Cardiac septum (tissue), 1 donor: ENCODE data around the gene ZXDC. TPM values are rescaled to one million over a fixed set of nuclear protein-coding genes. Genes with fewer than 3 reads are reported as not detected.

Experiments used
- DNase-seq: peaks from one replicate; pipeline ENCODE4 v3.0.0-alpha.2; 2020; ENCODE audit warnings: low spot score
- intact Hi-C: fragments of 100-400 bp; cut with DNase I; formaldehyde crosslinking; loops from one replicate; pipeline ENCODE4 v1.14.0; 2022
- total RNA-seq: library from RNA; stranded (reverse); fragmentation: NEBNext Ultra II Directional; extraction: Animal tissue kit (Norgen Biotek cat#: 25700); gene quantifications from one replicate; pipeline ENCODE4 v1.2.1, GENCODE V29; 2021
- donor health status: DM: no; HTN: no; CAD: no.

ZXDC gene
- total RNA-seq, 1 donor from 2014 or later, result 22.0 TPM

DNA sequence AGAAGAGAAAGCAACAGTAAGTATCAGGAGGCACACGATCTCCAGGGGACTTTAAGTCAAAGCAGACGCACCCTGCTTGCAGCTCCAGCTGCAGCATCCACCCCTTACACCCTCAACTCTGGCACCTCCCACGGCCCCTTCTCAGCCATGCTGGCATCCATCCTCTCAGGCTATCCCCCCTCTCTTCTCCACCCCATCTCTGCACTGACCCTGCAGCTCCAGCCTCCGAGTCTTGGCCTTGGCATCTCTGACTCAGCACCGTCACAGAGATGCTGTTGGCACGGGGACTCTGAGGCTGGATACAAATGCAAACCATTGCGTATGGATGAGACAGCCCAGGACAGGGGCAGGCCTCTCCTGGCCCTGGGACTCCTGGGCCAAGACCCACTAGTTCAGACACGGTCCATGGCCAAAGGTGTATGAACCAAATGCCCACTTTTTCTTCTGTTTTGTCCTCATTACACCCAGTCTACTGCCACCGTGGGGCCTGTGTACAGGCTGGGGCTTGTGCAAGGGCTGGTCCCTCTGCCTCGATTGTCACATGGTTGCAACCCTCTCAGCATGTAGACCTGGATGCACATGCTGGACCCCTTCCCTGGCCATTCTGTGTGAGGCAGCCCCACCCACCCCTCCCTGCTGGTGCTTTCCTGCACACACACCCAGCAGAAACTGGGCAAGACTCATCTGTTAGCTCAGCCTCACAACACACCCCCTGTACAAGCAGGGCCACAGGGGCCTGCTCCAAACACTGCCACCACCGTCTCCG, 18.7 kb upstream of the ZXDC start:
- intact Hi-C loops, result no loop called here
- DNase-seq, result no peak

DNA sequence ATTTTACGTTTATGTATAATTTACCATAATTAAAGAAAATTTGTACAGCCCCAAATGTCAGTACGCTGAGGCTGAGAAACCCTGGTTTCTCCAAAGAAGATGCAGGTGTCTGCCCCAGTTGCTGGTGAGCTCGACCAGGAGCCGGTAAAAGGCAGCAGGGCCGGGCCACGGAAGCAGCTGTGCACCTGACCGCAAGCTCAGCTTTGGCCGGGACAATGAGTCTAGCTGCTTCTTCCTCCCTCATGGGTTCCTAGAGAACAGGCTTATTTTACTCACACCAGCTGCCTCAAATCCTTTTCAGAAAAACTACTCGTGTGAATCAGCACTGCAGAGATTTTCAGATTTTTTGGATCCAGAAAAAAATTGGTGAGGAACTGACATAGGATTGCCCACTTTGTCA, 18.0 kb upstream of the ZXDC start:
- intact Hi-C loops, result no loop called here
- DNase-seq, result no peak

DNA sequence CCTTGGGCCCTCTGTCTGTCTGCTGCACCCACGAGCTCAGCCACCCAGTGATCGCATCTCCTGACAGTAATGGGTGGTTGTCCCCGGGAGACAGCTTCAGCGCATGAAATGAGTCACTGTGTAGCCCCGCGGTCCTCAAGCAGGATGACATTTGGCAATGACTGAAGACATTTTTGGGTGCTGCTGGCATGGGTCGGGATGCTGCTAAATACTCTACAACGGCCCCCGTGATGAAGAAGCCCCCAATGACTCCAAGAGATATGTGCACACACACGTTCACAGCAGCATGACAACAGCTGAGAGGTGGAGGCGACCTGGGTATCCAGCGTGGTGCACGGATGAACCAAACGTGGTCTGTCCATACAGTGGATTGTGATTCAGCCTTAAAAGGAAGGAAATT, 17.4 kb upstream of the ZXDC start:
- no peak for DNase-seq
- intact Hi-C loops, result no loop called here

DNA sequence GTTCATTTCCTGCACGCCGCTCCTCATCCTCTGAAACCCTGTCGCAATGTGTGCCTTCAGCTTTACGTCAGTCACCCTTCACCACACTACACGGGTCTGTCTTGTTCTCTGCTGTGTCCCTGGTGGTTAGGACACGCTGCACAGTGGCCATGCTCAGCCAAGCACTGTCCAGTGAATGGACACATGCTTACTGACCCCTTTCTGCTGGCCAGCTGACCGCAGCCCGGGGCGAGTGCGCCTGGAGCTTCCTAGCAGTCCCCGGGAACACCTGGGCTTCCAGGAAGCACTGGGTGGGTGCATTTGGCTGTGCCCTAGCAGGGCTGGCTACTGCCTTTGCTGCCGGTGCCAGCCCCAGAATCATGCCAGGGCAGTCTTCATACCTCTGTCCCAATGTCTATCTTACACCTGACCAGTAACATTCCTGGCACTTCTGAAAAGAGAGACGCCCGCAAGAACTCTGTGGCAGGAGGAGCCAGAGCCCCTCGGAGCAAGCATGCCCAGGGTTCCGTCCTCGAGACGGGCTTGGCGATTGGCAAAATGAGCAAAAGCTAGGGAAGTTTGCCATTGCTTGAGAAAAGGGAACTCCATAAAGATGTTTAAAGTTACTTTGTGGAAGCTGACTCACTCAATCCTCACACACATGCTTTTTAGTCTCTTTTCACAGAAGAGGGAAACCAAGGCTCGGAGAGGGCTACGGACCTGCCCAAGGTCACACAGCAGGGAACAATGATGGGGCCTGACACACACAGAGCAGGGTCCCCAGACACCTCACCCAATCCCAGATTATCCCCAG, 15.7 kb upstream of the ZXDC start:
- DNase-seq, result no peak
- intact Hi-C loops, result no loop called here

DNA sequence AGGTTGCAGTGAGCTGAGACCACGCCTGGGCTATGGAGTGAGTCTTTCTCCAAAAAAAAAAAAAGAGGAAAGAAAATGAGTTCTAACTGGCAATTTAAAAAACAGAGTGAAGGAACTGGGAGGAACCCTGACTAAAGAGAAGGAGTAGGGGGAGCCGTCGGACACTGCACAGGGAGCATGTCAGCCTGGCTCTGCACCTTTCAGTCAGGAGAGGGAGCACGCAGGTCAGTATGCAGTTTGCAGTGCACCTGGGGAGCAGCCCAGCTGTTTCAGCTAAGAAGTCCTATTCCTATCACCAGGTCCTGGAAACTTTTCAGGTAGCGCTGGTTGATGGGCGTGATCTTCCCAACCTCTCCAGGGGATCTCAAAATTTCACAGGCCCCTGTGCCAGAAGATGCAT, 14.9 kb upstream of the ZXDC start:
- no peak for DNase-seq
- intact Hi-C loops, result no loop called here

DNA sequence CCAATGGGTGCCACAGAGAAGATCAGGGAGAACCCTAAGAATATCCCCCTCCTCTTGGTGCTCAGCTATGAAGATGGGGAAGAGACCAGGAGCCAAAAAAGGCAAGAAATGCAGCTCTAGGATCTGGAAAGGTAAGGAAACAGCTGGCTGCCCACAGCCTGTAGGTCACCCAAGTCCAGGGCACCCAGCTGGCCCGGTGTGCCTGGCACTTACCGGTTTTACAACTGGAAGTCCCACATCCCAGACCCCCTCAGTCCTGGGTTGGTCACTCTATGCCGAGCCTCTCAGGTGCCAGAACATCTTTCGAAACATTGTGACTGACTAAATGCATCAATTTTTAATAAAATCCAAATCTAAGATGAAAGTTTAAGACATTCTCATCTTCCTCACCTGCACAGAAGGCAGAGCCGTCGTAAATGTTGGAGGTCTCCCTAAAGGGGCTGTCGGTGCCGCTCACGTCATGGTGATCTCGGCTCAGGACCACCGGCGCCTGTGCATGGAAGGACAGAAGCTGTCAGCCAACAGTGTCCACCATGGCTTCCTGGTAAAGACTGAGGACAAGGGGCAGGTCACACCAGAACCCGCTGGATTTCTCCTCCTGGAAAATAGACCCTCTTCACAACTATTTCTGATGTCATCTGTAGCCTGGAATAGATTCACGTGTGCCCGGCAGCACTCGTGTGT, 13.3 kb upstream of the ZXDC start:
- no peak for DNase-seq
- intact Hi-C loops, result no loop called here

DNA sequence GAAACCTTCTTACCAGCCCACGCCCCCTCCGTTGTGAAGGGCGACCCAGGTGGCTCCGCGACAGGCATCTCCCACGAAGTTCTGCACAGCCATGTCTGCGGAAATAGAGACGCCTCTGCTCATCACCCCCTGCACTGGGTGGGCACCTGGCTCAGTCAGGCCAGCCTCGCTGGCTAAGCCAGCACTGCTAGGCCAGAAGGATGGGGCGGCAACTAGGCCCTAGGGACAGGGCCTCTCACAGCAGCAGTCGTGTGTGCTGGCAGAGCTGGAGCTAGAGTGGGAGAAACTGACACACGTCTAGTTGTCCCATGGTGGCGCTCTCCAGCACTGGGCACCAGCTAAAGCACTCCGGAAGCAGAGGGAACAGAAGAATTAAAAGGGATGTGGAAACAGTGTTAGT, 12.5 kb upstream of the ZXDC start:
- no peak for DNase-seq
- intact Hi-C loops, result no loop called here

DNA sequence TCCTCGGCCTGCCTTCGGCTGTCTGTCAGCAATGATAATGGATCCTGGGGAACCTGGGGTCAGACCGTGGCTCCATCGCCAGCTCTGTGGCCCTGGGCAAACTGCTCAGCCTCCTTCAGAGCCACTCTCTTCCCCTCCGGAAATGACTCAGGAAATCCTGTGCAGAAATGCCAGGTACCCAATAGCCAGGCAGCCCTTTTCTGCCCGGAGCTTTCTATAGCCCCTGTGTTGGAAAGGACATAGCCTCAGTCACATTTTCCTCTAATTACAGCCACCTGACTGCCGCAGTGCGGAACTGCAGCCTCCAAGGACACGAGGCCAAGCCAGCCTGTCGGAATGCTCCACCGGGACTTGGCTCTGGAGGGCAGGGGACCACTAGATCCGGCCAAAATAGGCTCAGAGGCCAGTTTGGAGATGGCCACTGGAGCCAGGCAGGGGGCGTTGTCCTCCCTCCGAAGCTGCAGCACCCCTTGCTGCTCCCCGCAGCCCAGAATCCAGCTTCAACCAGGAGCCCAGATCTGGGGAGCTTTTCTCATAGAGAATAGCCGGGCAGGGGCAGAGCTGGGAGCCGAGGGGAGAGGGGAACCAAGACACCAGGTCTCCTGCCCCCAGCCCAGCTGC, 11.6 kb upstream of the ZXDC start:
- DNase-seq, result no peak
- intact Hi-C loops, result no loop called here

DNA sequence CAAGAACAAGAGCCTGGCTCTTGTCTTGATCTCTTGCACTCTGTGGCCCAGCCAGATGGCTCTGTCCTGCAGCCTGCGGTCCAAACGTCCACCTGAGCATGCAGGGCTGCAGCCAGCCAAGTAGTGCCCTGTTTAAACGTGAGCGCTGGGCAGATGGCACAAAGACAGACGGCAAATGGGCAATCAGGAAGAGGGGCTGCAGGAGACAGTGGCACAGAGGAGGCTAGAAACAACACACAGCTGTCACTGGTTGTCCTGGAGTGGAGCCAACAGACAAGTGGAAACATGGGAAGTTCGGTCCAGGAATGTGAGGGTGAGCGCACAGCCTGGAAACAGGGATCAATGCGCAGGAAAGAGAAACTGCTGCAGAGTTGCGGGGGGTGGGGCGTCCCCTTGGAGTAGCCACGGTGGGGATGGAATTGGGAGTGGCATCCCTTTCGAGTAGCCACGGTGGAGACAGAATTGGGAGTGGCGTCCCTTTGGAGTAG, 10.7 kb upstream of the ZXDC start:
- intact Hi-C loops, result no loop called here
- no peak for DNase-seq

DNA sequence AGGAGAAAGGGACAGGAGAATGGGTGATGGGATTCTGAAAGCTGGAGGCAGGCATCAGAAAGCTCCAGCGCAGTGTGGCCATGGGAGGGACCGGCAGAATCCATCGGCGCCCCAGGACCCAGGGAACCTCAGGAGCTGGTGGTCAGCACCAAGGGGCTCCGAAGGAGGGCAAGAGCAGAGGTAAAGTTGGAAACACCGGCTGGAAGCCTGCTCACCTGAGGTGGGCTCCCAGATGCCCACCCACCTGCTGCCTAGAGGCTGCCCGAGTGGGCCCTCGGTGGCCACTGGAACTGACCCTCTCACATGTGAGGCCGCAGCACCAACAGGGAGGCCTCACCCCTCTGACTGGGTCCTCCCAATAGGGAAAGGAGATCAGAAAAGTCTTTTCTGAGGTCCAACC, 10.3 kb upstream of the ZXDC start:
- intact Hi-C loops, result no loop called here
- DNase-seq, result no peak

DNA sequence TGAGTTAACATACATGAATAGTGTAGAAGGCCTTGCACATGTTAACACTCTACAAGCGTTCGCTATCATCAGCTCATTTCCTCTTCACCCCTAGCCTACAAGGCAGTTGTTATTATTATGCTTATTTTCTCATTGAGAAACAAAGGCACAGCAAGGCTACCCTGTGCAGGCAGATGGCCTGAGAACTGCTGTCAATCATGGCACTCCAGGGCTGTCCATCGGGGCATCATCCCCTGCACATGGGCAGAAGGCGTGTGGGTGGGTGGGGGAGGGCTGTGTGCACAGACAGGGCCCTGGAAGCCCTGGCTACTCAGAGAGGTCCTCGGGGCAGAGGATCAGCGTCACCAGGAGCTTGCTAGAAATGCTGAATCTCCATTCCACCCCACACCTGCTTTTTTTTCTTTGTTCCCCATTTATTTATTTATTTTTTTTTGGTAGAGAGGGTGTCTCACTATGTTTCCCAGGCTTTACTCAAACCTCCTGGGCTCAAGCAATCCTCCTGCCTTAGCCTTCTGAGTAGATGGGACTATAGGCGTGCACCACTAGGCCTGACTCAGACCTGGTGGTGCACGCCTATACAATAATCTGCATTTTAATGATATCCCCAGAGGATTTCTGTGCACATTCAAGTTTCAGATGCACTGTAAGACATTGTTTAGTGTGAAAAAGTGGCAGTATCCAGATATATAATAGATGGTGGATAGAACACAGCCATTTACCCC, 9.6 kb upstream of the ZXDC start:
- intact Hi-C loops, result no loop called here
- no peak for DNase-seq

DNA sequence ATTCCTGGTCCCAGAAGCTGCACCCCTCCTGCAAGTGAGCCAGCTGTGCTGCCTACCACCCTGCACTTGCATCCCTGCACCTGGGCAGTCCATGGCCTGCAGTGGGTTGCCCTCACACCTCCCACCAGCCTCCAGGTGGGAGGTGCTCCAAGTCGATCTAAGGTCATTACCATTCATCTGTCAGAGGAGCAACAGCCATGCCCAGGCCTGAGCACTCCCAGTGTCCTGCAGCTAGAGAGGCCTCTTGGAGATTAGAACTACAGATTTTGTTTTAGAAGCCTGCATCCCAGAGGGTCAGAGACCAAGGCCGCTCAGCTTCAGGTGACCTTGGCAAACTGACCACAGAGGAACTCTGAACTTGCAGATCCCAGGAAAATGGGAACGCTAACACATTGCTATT, 9.0 kb upstream of the ZXDC start:
- DNase-seq, result no peak
- intact Hi-C loops, result no loop called here

DNA sequence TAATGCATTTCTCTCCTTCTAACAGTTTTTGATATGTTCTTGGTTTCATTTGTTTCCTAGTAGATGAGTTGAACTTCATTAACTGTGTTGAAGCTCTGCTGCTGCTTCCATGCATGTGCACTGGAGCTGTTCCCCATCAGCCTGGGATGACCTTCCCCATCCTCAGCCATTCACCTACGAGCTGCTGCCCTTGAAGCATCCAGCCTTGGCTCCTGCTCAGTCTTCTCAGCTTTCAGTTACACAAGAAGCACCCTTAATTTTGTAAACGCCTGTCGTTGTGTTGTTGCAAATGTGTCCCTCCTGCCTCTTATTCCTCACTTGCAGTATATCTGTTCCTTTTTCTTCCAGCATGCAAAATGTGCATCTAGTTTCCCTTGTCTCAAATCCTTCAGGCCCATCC, 8.5 kb upstream of the ZXDC start:
- no peak for DNase-seq
- intact Hi-C loops, result no loop called here

DNA sequence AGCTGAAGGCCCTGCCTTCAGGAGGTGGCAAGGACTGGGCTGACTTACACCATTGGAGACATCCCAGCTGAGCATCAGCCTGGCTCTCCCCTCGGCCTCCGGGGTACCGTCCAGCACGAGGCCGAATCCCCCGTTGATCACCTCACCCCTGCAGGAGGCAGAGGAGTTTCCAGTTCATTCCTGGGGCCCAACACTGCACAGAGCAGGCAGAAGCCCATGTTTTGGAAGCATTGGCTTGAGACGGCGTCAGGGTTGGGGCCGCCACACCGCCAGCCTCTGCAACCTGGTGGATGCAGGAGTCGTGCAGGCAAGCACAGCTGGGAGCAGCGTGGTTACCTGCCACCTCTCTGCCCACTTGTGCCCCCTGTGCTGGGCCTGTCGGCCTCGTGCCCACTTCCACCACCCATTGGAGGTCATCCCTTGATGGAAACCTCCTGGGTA, 7.7 kb upstream of the ZXDC start:
- intact Hi-C loops, result no loop called here
- no peak for DNase-seq

DNA sequence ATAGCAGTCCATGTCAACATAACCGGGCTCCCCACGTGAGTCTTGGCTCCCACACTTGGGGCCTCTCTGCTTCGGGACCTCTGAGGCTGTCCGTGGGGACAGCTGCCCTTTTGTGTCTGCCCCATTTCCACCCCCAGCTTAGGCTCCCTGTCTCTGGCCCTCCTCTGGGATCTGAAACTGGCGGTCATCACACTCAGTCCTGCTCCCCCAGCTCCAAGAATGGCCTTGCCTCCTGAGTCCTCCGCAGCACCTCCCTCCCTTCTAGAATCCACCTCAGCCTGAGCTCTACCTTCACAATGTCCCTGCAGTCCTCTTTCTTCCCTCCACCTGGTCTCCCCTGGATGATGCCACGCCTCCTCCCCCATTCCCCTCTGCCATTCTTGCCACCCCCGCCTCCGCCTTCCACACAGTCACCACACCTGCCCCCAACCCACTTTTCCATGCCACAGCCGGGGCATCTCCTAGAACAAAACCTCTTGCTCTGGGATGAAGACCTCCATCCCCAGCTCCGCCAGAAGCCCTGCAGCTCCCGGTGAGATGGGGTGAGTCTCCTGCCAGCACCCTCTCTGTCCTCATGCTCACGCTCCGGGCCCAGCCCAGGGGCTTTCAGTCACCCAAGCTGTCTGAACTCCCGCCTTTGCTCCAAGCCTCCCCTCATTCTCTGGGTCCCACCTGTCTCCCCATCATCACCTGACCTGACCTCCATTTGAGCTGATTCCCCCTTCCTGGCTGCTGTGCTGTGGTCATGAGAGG, 7.0 kb upstream of the ZXDC start:
- intact Hi-C loops, result no loop called here
- DNase-seq, result no peak

DNA sequence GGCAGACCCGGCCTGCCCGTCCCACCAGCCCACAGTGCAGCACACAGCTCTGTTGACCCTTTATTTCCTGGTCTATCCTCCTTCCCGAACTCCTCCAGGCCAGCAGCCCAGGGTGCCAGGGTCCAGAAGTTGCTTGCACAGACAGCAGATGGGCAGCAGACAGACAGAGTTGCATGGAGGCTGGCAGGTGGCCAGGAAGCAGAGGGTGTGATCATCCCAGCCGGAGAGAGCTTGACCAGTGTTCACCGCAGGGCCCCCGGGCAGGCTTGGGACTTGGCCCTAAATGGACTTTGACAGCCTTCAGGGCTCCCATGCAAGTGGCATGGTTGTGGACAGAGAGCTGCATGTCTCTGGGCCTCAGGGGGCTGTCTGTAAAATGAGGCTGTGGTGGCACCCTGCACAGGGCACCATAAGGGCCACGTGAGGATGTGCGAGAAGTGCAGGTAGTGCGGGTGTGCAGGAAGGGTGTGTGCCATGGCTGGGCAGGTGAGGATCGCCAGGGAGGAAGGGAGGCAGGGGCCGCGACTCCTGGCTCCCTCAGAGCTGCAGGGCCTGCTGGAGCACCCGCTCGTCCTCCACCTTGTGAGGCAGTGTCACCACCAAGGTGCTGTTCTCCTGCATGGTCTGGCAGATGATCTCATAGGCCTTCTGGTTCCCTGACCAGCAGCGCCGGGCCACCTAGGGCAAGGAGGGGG, 6.3 kb upstream of the ZXDC start:
- intact Hi-C loops, result no loop called here

DNA sequence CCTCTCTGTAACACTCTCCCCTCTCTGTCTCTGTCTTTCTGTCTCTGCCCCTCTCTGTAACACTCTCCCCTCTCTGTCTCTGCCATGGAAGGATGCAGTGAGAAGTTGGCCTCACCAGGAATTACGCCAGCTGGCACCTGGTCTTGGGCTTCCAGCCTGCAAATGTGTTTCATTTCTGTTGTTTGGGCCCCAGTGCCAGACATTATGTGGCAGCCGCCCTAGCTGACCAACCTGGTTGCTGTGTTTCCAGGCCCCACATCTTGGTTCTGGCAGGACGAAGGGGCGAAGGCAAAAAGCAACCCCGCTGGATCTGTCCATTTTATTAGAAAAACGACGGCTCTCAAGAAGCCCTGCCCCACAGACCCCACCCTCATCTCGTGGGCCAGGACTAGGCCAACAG, 5.2 kb upstream of the ZXDC start:
- intact Hi-C loops, result no loop called here
- no peak for DNase-seq

More for the DNA sequence above, 6.3 kb upstream of the ZXDC start:
- DNase-seq, result no peak

DNA sequence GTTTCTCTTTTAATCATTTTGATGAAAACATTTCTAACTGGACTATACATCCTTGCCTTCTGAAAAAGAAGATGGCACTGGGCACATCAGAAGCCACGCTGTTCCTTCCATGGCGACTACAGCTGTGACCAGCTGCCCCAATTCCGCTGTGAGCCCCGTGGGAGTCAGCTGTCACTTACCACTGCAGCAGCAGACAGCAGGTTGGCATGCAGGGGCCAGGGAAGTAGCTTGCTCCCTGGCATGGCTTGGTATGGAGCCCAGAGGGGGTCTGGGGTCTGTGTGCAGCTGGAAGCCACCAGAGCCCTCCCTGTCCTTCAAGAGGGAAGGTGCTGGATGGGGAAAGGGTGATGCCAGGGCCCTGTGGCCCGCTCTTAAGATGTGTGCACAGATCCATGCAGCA, 4.5 kb upstream of the ZXDC start:
- no peak for DNase-seq
- intact Hi-C loops, result no loop called here
